NCI-H446 treated with DMSO at 0.1 percent for 48 hours (cell line): ENCODE results near the gene TNNI3K.
A peak's percentile ranks its signal among the peaks of the same experiment; 100 is the strongest.

Experiments
- DNase-seq: peaks from one replicate; lab custom pipeline; 2025; lab: John Stamatoyannopoulos, UW

The TNNI3K gene

GRCh38 chr1:74286414-74286813 is 51.2 kb downstream of the TNNI3K start:
- DNase-seq = no peak

GRCh38 chr1:74314438-74314837 is 79.3 kb downstream of the TNNI3K start:
- no peak for DNase-seq

DNA sequence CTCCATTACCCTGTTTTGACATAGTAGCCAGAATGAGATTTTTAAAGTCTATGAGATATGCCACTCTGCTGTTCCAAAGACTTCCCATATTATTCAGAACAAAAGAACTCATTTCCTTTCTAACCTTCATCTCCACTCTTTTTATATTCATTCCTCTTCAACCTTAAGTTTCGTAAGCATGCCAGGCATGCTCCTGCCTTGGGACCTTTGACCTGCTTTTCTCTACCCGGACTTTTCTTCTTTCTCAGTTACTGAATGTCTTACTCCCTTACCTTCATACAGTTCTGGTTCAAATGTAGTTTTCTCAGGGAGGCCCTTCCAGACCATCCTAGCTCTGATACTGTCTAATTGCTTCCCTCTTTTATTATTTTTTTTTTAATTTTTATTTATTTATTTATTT is 81.1 kb downstream of the TNNI3K start:
- no peak for DNase-seq

DNA sequence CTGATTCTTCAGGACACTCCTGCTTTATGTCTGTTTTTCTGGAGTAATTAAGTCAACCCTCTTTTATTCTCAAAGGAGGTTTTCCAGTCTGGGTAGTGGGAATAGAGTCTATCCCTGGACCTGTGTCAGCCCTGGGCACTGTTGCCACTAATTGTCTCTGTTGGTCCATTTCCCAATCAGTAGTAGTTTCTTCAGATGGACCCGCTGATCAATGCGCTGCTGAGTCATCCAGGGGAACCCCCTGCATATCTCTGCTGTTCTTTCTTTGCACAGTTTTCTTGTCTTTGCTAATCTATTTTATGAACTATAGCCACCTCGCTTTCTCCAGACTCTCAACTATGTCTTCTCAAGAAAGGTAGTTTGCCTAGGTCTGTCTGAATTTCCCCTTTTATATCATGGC is 82.5 kb downstream of the TNNI3K start:
- DNase-seq = no peak

- DNase-seq = no peak
Measured at GRCh38 chr1:74323937-74324473, 88.8 kb downstream of the TNNI3K start.

GRCh38 chr1:74324684-74325448 is 89.7 kb downstream of the TNNI3K start:
- DNase-seq = no peak

- DNase-seq = no peak
Measured at GRCh38 chr1:74328851-74329250, 93.7 kb downstream of the TNNI3K start.

GRCh38 chr1:74333244-74333643 is 98.1 kb downstream of the TNNI3K start:
- DNase-seq = no peak

DNA sequence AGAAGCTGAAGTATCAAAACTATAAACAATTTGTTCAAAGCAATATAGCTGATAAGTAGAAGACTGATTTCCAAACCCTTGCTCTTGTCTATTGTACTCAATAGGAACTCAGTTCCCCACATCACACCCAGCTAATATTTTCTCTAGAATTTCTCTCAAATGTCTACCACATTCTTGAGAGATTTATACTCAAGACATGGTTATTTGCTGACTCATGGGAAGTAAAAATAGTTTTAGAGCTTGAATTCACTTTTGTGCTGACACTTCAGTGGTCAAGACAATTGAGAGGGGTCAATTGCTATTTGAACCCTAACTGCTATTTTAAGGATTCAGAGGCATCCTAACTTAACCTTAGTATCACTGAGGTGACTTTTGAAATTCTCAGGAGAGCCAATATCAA is 99.0 kb downstream of the TNNI3K start:
- DNase-seq = no peak

DNA sequence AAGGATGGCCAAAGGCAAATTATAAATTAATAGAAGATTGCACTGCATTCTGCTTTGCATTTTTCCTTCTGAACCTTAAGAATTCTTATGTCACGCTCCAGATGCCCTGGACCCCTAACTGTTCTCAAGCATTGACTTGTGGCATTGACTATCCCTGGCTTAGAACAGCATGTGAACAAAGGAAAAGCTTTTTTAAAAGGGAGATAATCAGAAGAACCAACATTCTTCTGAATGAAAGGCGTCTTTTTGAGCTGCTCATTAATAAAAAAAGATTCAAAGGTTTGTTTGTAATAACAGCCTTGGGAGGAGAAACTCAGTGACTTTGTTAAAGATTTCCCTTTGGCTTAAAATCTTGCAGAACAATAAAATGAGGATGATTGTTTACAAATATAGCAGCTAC is 105.5 kb downstream of the TNNI3K start:
- DNase-seq = no peak

DNA sequence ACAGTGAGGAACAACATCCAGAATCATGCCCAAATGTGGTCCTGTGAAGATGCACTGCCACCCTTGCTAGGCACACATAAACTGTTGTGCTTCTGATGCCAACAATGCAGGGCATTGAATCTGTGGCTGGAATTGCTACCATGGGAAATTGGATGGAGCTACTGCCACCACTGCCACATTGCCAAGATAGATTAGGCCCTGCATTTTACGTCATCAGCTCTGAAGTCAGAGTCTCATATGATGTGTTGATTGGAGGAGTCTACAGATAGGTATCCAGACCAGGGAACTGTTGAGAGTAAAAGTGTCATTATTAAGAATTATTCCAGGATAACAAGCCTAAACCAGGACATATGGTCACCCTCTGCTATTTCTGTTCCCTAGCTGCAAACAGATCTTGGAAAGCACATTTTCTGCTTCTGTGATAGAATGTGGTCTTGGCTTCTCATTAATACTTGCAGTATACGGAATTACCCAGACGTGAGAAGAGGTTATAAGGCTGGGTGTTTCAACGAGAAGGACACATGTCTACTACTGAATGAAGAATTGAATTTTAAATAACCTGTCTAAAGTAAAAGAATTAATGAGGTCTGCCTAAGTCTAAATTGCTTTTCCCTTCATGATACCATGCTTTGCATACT is 106.6 kb downstream of the TNNI3K start:
- no peak for DNase-seq

GRCh38 chr1:74343216-74343615 is 108.0 kb downstream of the TNNI3K start:
- DNase-seq = peak; percentile 74

DNA sequence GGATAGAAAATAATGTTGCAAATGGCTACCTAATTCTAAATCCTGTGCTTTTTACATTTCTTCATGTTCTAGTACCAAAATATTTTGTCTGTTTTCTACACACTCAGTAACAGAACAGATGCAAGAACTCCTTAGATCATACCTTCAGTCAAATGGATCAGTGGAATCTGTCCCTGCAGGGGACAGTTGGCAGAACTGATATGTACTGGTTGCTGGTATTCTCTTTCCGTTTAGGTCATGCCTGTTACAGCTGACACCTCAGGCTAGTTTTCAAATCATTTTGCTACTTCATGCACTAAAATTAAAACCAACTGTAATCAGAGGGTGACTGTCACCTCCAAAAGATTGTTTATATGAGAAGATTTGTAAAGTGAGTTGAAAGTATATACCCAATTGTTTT is 109.2 kb downstream of the TNNI3K start:
- no peak for DNase-seq

DNA sequence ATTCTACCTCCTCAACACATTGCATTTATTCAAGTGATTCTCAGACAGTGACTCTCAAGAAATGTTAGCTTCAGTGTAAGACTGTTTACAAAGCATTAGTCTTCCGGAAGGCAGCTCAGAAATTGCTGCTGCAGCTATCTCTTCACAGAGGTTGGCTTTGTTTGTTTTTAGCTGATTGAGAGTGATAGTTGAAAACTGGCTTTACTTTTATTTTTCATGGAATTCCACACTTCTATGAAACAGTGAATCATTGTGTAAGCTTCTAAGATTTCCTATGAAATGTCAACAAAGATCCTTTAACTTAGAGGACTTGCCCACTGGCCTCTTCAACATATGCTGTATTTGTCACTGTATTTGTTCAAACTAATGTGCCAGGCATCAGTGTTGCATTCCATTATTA is 121.3 kb downstream of the TNNI3K start:
- DNase-seq = no peak

- DNase-seq = no peak
Measured at GRCh38 chr1:74357150-74357549, 122.0 kb downstream of the TNNI3K start.

DNA sequence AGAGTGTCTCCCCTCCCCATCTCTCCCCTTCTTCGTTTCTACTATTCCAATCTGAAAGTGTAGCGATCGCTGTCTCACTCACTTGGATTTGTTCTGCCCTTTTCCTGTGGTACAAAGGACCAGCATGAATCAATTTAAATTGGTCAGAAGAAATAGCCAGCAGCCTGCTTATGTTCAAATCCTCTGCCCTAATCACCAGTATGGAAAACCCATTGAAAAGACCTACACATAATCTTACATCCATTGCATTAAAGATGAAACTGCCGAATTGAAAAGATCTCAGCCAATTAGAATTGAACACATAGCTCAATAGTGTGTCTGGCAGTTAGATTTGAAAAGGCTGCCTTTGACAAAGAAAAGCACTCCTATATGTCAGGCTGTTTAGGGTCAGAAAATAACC is 122.6 kb downstream of the TNNI3K start:
- DNase-seq = no peak

DNA sequence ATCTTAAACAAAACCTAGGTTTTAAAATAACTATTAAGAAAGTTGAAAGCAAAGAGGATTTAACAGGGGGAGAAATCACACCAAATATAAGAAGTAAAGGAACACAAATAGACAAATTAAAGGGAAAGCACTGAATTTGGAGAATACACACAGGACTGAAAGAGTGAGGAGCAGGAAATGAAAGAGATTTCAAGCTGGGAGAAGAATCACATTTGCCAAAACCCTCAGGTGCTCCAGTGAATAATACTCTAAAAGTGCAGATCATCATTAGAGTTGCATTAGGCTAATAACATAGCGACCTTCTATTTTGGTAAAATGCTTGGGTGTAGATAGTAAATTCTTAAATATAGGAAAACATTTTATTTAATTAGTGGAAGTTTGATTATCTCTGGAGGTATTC is 127.5 kb downstream of the TNNI3K start:
- no peak for DNase-seq

GRCh38 chr1:74363220-74363619 is 128.0 kb downstream of the TNNI3K start:
- DNase-seq = peak; percentile 60

GRCh38 chr1:74367175-74367813 is 132.1 kb downstream of the TNNI3K start:
- DNase-seq = no peak

DNA sequence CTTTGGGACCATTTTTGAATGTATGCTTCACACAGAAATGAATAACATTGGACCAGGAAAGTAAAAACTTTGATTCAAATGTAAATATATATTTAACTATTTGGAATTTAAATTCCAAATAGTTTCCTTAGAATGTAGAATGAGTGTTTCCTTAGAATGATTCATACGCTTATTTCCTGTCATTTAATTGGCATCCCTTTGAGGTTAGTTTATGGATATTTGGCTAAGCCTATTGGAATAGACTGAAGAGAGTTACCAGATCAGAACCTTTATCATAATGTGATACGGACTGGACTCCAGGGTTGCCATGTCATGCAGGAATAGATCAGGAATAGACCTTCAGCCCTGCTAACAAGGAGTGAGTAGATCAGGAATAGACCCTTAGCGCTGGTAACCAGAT is 133.1 kb downstream of the TNNI3K start:
- DNase-seq = no peak

DNA sequence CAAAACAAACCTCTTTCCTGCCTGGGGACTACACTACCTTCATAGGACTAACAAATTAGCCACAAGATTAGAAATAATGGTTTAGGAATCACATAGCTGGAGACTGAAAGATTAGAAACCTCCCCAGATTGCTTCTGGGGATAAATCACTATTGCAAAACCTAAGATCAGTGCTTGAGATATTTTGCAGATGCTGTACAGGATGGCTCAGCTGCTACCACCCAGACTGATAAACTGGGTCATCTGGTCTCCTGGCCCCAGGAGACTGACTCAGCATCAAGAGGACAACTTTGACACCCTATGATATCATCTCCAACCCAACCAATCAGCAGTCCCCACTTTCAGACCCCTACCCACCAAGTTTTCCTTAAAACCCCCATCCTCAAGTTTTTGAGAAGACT is 140.2 kb downstream of the TNNI3K start:
- DNase-seq = no peak

- DNase-seq = no peak
Measured at GRCh38 chr1:74380252-74380651, 145.1 kb downstream of the TNNI3K start.

GRCh38 chr1:74388855-74389254 is 153.7 kb downstream of the TNNI3K start:
- DNase-seq = no peak
